HUES48 (cell line): ENCODE results near the gene VCAN.

Experiments
- H3K27ac ChIP-seq: one replicate; pipeline ENCODE4 v1.7.0; 2013; ENCODE audit warnings: low read depth, low read length, inconsistent platforms
- H3K27me3 ChIP-seq: 2 replicates; pipeline ENCODE4 v1.6.1; 2013; ENCODE audit warnings: mild to moderate bottlenecking, low read length; ENCODE audit not compliant: control insufficient read depth, insufficient read depth
- H3K36me3 ChIP-seq: 2 replicates; pipeline ENCODE4 v1.6.1; 2013; ENCODE audit warnings: low read length; ENCODE audit not compliant: control insufficient read depth, insufficient read depth
- H3K4me1 ChIP-seq: 2 replicates; pipeline ENCODE4 v1.6.1; 2013; ENCODE audit warnings: mild to moderate bottlenecking, low read length; ENCODE audit not compliant: control insufficient read depth, insufficient read depth
- H3K4me3 ChIP-seq: 2 replicates; pipeline ENCODE4 v1.5.1; 2013; ENCODE audit warnings: mild to moderate bottlenecking, low read depth, low read length
- H3K9ac ChIP-seq: 2 replicates; pipeline ENCODE4 v1.6.1; 2013; ENCODE audit warnings: mild to moderate bottlenecking, low read depth, low read length, moderate library complexity
- H3K9me3 ChIP-seq: 2 replicates; pipeline ENCODE4 v1.6.1; 2013; ENCODE audit warnings: low read length; ENCODE audit not compliant: control insufficient read depth, insufficient read depth

Gene VCAN

GRCh38 chr5:83595217-83595616 lies 123.7 kb downstream of the VCAN start:
- H3K36me3 ChIP-seq = no peaks in the 10 kb centered on the region
- no peaks in the 10 kb centered on the region for H3K9me3 ChIP-seq
- H3K4me1 ChIP-seq = no peaks in the 10 kb centered on the region
- H3K9ac ChIP-seq = no peak overlapping the region
- H3K4me3 ChIP-seq = no peak overlapping the region
- no peaks in the 10 kb centered on the region for H3K27me3 ChIP-seq
- H3K27ac ChIP-seq = no peak overlapping the region

DNA sequence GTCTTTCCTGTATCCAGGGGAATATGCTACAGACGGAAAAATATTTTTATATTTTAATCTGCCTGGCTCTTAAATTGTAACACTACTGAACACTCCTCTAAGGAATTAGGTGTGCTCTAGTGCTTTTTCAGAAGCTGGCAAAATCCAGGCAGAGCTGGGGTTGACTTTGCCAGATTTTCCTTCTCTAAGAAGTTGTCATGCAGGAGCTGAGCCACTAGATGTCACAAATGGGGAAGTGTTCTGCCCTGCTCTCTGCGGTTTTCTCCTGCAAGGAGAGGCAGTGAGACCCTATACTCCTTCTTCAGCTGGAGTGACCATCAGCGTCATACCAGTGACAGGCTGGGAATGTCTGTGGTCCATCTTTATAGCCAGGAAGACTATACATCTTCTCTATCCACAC lies 136.6 kb downstream of the VCAN start:
- H3K9me3 ChIP-seq = no peaks in the 10 kb centered on the region
- H3K4me3 ChIP-seq = no peak overlapping the region
- H3K36me3 ChIP-seq = no peaks in the 10 kb centered on the region
- no peak overlapping the region for H3K9ac ChIP-seq
- peaks cover 12% of the 10 kb centered on the region for H3K4me1 ChIP-seq
- no peaks in the 10 kb centered on the region for H3K27me3 ChIP-seq
- H3K27ac ChIP-seq = no peak overlapping the region

GRCh38 chr5:83614841-83615240 lies 143.3 kb downstream of the VCAN start:
- Histone ChIP-seq H3K4me3 (no peak overlapping the region), H3K9me3 (no peaks in the 10 kb centered on the region), H3K36me3 (no peaks in the 10 kb centered on the region), H3K27me3 (no peaks in the 10 kb centered on the region), H3K4me1 (no peaks in the 10 kb centered on the region), H3K9ac (no peak overlapping the region), H3K27ac (no peak overlapping the region)

GRCh38 chr5:83628360-83628759 lies 156.8 kb downstream of the VCAN start:
- Histone ChIP-seq H3K36me3 (no peaks in the 10 kb centered on the region), H3K27me3 (no peaks in the 10 kb centered on the region), H3K4me3 (no peak overlapping the region), H3K4me1 (peaks cover 17% of the 10 kb centered on the region), H3K27ac (no peak overlapping the region), H3K9me3 (no peaks in the 10 kb centered on the region), H3K9ac (no peak overlapping the region)
